HepG2 (cell line): ENCODE data around the gene TMEM114. TPM values are rescaled to one million over a fixed set of nuclear protein-coding genes. Genes with fewer than 3 reads are reported as not detected.
A peak's percentile ranks its signal among the peaks of the same experiment; 100 is the strongest.

ENCODE experiments used
- DRAP1 ChIP-seq: IDR thresholded peaks from 2 replicates; pipeline ENCODE4 v1.6.1; 2016; ENCODE audit warnings: missing genetic modification reagents, missing compliant biosample characterization
- FOSL2 ChIP-seq: sonication (generic); formaldehyde crosslinking; IDR thresholded peaks from 2 replicates; pipeline ENCODE4 v1.4.0; 2020; ENCODE audit warnings: missing genetic modification reagents
- GRHL1 ChIP-seq: sonication (generic); formaldehyde crosslinking; conservative IDR thresholded peaks from 2 replicates; pipeline ENCODE4 v1.8.0; 2022; ENCODE audit warnings: missing genetic modification reagents
- HOXD1 ChIP-seq: sonication (generic); formaldehyde crosslinking; IDR thresholded peaks from 2 replicates; pipeline ENCODE4 v1.5.0; 2020; ENCODE audit warnings: missing genetic modification reagents
- KDM2A ChIP-seq: sonication (generic); formaldehyde crosslinking; IDR thresholded peaks from 2 replicates; pipeline ENCODE4 v1.4.0; 2020; ENCODE audit warnings: low read depth, missing genetic modification reagents, borderline replicate concordance
- KLF11 ChIP-seq: IDR thresholded peaks from 2 replicates; pipeline ENCODE4 v1.6.1; 2016; ENCODE audit warnings: missing compliant biosample characterization
- MAFK ChIP-seq, 2 experiments: IDR thresholded peaks in 1 of 2; conservative IDR thresholded peaks in 1 of 2; 2 replicates each; pipeline ENCODE4 v1.6.1; 2011; ENCODE audit warnings: improper control_type of control experiment in 2 of 2, low read length in 2 of 2
- MIER3 ChIP-seq: IDR thresholded peaks from 2 replicates; pipeline ENCODE4 v1.6.1; 2016; ENCODE audit warnings: missing compliant biosample characterization, borderline replicate concordance
- NCOR1 ChIP-seq: fragments of 200-600 bp; sonication (generic); IDR thresholded peaks from 2 replicates; pipeline ENCODE4 v1.7.0; 2017; ENCODE audit warnings: antibody characterized with exemption, low read length, borderline replicate concordance
- NFYB ChIP-seq: sonication (generic); formaldehyde crosslinking; IDR thresholded peaks from 2 replicates; pipeline ENCODE4 v1.4.0; 2020; ENCODE audit warnings: missing genetic modification reagents
- SMYD3 ChIP-seq: sonication (generic); formaldehyde crosslinking; IDR thresholded peaks from 2 replicates; pipeline ENCODE4 v1.8.1; 2023; ENCODE audit warnings: mild to moderate bottlenecking, missing genetic modification reagents
- SP5 ChIP-seq: IDR thresholded peaks from 2 replicates; pipeline ENCODE4 v1.6.1; 2016; ENCODE audit warnings: low read depth, borderline replicate concordance
- SYNCRIP ChIP-seq: fragments of 200-400 bp; formaldehyde crosslinking; IDR thresholded peaks from 2 replicates; pipeline ENCODE4 v1.6.1; 2018; ENCODE audit warnings: mild to moderate bottlenecking, low read depth, low read length; ENCODE audit not compliant: insufficient read depth
- TBP ChIP-seq: sonication (generic); formaldehyde crosslinking; IDR thresholded peaks from 2 replicates; pipeline ENCODE4 v1.5.0; 2020; ENCODE audit warnings: missing genetic modification reagents
- TOPORS ChIP-seq: sonication (generic); formaldehyde crosslinking; IDR thresholded peaks from 2 replicates; pipeline ENCODE4 v1.8.0; 2023; ENCODE audit warnings: mild to moderate bottlenecking, missing genetic modification reagents
- ZNF256 ChIP-seq: sonication (generic); formaldehyde crosslinking; conservative IDR thresholded peaks from 2 replicates; pipeline ENCODE4 v1.4.0; 2020; ENCODE audit warnings: missing genetic modification reagents
- ZNF264 ChIP-seq: sonication (generic); formaldehyde crosslinking; IDR thresholded peaks from 2 replicates; pipeline ENCODE4 v1.4.0; 2020; ENCODE audit warnings: missing genetic modification reagents
- ZNF280B ChIP-seq: sonication (generic); formaldehyde crosslinking; IDR thresholded peaks from 2 replicates; pipeline ENCODE4 v1.5.0; 2020; ENCODE audit warnings: missing genetic modification reagents, mild to moderate bottlenecking, borderline replicate concordance
- ZNF749 ChIP-seq: sonication (generic); formaldehyde crosslinking; IDR thresholded peaks from 2 replicates; pipeline ENCODE4 v1.8.0; 2022; ENCODE audit warnings: mild to moderate bottlenecking, missing genetic modification reagents, moderate library complexity, borderline replicate concordance
- ZNF792 ChIP-seq: IDR thresholded peaks from 2 replicates; pipeline ENCODE4 v1.6.1; 2016
- polyA plus RNA-seq, 8 experiments: library from polyadenylated mRNA; depleted of rRNA in 3 of 8; stranded (reverse) in 7 of 8; unstranded in 1 of 8; fragments of >200 nt; fragmentation: Illumina TruSeq in 4 of 8; extraction: Trizol in 4 of 8; gene quantifications; 2 replicates each; pipeline versions ENCODE4 v1.2.1 to v1.2.3, GENCODE V29; 2011 to 2016; ENCODE audit warnings: low read depth in 4 of 8, missing spikeins in 1 of 8, mixed read lengths in 1 of 8; ENCODE audit not compliant: insufficient read depth in 1 of 8
- total RNA-seq, 5 experiments: library from RNA; depleted of rRNA; stranded (reverse); fragments of >200 nt; fragmentation: Illumina TruSeq; extraction: Trizol; gene quantifications; 2 replicates each; pipeline ENCODE4 v1.2.3, GENCODE V29; 2016; ENCODE audit warnings: low read depth in 1 of 5
- TF ChIP-seq, protein P1 (sequence below): sonication (generic); formaldehyde crosslinking; IDR thresholded peaks from 2 replicates; pipeline ENCODE4 v1.9.0; 2021; ENCODE audit warnings: missing genetic modification reagents, mild to moderate bottlenecking, borderline replicate concordance
- TF ChIP-seq, protein P2 (sequence below): sonication (generic); formaldehyde crosslinking; IDR thresholded peaks from 2 replicates; pipeline ENCODE4 v1.5.0; 2020; ENCODE audit warnings: missing genetic modification reagents

The TMEM114 gene
- total and polyA plus RNA-seq, 2 of the 13 experiments (the other 11 are each of a cell fraction or from before 2014, with no cell fraction given): not detected

GRCh38 chr16:8621572-8622314, 31.4 kb upstream of the TMEM114 start, which contains the start of gene METTL22 (continued):
- TF ChIP-seq MIER3 (CRISPR knock-in tag) (peak; percentile 83; the same call in 1 of the 2 replicates), ZNF256 (CRISPR knock-in tag) (peak; percentile 95; the same call in 1 of the 2 replicates), NFYB (CRISPR knock-in tag) (peak; percentile 51; the same call in 1 of the 2 replicates), KDM2A (CRISPR knock-in tag) (peak; percentile 90), SMYD3 (peak; percentile 58; the same call in 1 of the 2 replicates), GRHL1 (CRISPR knock-in tag) (no peak), KLF11 (CRISPR knock-in tag) (peak; percentile 87; the same call in 1 of the 2 replicates), MAFK (conservative IDR thresholded peaks at IDR 0.05 in 1 of 2, IDR thresholded peaks at IDR 0.05 in 1 of 2; ENCODE audit: low read length in 2 of 2) (no peak), TOPORS (CRISPR knock-in tag) (0 out of 2 replicates have a peak, but pooled peaks have one; percentile 30), TBP (CRISPR knock-in tag) (peak; percentile 74; the same call in 1 of the 2 replicates), HOXD1 (CRISPR knock-in tag) (0 out of 2 replicates have a peak, but pooled peaks have one; percentile 65), ZNF264 (peak; percentile 84), SYNCRIP (no peak), DRAP1 (CRISPR knock-in tag) (peak; percentile 94), ZNF280B (peak; percentile 97), ZNF749 (CRISPR knock-in tag) (no peak), SP5 (CRISPR knock-in tag) (peak; percentile 71), NCOR1 (no peak), FOSL2 (peak; percentile 13), ZNF792 (CRISPR knock-in tag) (peak; percentile 44; the same call in 1 of the 2 replicates)
- TF ChIP-seq, protein P1, sequence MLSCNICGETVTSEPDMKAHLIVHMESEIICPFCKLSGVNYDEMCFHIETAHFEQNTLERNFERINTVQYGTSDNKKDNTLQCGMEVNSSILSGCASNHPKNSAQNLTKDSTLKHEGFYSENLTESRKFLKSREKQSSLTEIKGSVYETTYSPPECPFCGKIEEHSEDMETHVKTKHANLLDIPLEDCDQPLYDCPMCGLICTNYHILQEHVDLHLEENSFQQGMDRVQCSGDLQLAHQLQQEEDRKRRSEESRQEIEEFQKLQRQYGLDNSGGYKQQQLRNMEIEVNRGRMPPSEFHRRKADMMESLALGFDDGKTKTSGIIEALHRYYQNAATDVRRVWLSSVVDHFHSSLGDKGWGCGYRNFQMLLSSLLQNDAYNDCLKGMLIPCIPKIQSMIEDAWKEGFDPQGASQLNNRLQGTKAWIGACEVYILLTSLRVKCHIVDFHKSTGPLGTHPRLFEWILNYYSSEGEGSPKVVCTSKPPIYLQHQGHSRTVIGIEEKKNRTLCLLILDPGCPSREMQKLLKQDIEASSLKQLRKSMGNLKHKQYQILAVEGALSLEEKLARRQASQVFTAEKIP (CRISPR knock-in tag): no peak
- TF ChIP-seq, protein P2, sequence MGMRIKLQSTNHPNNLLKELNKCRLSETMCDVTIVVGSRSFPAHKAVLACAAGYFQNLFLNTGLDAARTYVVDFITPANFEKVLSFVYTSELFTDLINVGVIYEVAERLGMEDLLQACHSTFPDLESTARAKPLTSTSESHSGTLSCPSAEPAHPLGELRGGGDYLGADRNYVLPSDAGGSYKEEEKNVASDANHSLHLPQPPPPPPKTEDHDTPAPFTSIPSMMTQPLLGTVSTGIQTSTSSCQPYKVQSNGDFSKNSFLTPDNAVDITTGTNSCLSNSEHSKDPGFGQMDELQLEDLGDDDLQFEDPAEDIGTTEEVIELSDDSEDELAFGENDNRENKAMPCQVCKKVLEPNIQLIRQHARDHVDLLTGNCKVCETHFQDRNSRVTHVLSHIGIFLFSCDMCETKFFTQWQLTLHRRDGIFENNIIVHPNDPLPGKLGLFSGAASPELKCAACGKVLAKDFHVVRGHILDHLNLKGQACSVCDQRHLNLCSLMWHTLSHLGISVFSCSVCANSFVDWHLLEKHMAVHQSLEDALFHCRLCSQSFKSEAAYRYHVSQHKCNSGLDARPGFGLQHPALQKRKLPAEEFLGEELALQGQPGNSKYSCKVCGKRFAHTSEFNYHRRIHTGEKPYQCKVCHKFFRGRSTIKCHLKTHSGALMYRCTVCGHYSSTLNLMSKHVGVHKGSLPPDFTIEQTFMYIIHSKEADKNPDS (CRISPR knock-in tag): no peak; the same call in 1 of the 2 replicates
